ENCODE results near the gene DIP2B.

DIP2B gene

DNA sequence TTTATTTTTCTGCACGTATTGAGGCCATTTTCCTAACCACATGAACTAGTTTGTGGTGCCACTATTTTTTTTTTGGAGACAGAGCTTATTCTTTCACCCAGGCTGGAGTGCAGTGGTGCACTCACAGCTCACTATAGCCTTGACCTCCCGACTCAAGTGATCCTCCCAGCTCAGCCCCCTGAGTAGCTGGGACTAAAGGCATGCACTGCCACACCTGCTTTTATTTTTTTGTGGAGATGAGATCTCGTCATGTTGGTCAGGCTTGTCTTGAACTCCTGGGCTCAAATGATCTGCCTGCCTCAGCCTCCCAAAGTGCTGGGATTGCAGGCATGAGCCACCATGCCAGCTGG is 60.1 kb downstream of the DIP2B start:
- no peak overlapping the region for H3K4me3 ChIP-seq (ENCODE audit: control insufficient read depth, low read depth, low read length)
- no peak for DNase-seq (ENCODE audit: low read depth)
- TF ChIP-seq, protein P1, sequence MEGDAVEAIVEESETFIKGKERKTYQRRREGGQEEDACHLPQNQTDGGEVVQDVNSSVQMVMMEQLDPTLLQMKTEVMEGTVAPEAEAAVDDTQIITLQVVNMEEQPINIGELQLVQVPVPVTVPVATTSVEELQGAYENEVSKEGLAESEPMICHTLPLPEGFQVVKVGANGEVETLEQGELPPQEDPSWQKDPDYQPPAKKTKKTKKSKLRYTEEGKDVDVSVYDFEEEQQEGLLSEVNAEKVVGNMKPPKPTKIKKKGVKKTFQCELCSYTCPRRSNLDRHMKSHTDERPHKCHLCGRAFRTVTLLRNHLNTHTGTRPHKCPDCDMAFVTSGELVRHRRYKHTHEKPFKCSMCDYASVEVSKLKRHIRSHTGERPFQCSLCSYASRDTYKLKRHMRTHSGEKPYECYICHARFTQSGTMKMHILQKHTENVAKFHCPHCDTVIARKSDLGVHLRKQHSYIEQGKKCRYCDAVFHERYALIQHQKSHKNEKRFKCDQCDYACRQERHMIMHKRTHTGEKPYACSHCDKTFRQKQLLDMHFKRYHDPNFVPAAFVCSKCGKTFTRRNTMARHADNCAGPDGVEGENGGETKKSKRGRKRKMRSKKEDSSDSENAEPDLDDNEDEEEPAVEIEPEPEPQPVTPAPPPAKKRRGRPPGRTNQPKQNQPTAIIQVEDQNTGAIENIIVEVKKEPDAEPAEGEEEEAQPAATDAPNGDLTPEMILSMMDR (IDR thresholded peaks at IDR 0.05; ENCODE audit: control insufficient read depth, insufficient read depth, low read depth, low read length, missing control alignments): no peak

DNA sequence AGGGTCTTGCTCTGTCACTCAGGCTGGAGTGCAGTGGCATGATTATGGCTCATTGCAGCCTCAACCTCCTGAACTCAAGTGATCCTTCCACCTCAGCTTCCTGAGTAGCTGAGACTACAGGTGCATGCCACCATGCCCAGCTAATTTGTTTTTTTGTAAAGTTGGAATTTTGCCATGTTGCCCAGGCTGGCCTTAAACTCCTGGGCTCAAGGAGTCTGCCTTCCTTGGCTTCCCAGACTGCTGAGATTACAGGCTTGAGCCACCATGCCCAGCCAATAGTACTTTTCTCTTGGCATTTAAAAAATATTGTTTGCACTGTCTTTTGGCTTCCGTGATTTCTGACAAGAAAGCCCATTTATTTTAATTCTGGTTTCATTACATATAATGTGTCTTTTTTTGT is 61.3 kb downstream of the DIP2B start:
- DNase-seq (ENCODE audit: low read depth): no peak
- TF ChIP-seq, protein P1 (IDR thresholded peaks at IDR 0.05; ENCODE audit: control insufficient read depth, insufficient read depth, low read depth, low read length, missing control alignments): no peak
- H3K4me3 ChIP-seq (ENCODE audit: control insufficient read depth, low read depth, low read length): no peak overlapping the region

DNA sequence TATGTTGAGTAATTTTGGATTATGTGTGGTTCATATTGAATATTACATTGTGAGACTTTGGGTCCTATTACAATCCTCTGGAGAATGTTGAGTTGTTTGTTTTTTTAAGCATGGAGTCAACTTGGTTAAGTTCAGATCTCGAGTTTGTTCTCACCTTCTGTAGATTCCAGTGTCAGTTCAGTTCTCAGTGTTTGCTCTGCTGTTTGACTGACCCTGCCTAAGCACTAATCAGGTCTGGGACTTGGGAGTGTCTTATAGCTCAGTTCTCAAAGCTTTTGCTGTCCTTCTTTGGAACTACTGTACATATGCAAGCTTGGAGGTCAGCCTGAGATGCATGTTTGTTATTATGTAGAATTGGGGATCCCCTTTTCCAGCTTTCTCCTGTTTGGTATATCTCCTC is 63.1 kb downstream of the DIP2B start:
- H3K4me3 ChIP-seq (ENCODE audit: control insufficient read depth, low read depth, low read length): no peak overlapping the region
- no peak for DNase-seq (ENCODE audit: low read depth)
- TF ChIP-seq, protein P1 (IDR thresholded peaks at IDR 0.05; ENCODE audit: control insufficient read depth, insufficient read depth, low read depth, low read length, missing control alignments): no peak

DNA sequence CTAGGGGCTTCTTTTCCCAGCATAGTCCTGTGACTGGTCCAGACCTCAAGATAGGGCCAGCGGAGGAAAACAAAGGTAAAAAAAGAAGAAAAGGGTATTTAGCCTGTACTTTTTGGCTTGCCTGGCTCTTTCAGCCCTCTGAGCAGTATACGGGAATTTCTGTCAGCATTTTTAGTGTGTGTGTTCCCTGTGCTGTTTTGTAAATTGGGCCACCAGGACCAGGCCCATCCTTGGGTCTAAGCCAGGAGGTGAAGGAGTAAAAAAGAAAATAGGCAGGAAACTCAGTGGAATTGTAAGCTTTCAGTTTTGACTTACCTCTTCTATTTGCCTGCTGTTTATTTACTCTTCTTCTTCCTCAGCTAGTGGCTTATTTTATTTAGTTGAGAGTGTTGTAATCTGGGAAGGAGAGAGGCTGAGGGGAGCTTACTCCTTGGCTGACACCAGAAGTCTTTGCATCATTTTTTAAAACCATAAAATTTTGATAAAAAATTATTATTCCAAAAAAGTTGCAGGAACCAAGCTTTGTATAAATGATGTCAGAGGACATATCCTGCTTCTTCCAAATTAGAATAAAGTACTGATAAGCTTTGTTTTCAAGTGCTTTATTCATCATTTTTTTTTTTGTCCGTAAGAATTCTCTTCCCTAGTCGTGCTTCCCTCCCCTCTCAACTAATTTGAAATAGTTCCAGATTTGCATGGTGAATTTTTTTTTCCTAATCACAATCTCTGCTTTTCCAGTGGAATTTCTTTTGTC is 63.7 kb downstream of the DIP2B start:
- H3K4me3 ChIP-seq (ENCODE audit: control insufficient read depth, low read depth, low read length): no peak overlapping the region
- DNase-seq (ENCODE audit: low read depth): no peak
- TF ChIP-seq, protein P1 (IDR thresholded peaks at IDR 0.05; ENCODE audit: control insufficient read depth, insufficient read depth, low read depth, low read length, missing control alignments): no peak

DNA sequence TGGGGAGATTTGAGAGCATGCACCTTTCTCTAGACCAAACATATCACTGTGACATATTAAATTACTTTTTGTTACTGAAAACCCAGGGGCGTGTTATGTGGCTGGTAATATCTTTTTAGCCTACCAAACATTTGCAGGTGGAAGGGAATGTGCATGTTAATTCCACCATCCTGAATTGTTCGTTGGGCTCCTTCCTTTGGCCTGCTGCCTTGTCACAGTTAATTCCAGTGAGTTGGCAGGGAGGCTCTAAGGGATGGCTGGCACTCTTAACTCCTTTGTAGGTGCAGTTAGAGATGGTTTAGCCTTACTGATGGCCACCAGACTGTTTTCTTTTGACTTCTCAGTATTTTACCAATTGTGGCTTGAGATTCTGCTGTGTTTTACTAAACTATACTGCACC is 64.5 kb downstream of the DIP2B start:
- TF ChIP-seq, protein P1 (IDR thresholded peaks at IDR 0.05; ENCODE audit: control insufficient read depth, insufficient read depth, low read depth, low read length, missing control alignments): no peak
- H3K4me3 ChIP-seq (ENCODE audit: control insufficient read depth, low read depth, low read length): no peak overlapping the region
- DNase-seq (ENCODE audit: low read depth): no peak

DNA sequence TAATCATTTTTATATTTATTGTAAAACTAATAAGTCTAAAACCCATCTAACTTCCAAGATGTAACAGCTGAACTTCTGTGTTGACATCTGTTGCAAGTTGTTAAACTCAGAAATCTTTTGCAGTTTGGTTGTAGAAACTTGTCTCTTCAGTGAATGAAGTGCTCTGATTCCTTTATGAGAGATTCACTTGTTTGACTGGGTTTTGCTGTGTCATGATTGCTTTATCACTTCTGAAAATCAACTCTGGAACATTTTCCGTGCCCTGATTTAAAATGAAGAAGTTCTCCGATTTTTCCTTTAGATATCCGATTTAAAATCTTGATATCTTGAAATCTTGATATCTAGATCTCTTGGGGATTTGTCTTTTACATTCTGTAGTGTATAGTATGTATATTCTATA is 65.1 kb downstream of the DIP2B start:
- TF ChIP-seq, protein P1 (IDR thresholded peaks at IDR 0.05; ENCODE audit: control insufficient read depth, insufficient read depth, low read depth, low read length, missing control alignments): no peak
- no peak overlapping the region for H3K4me3 ChIP-seq (ENCODE audit: control insufficient read depth, low read depth, low read length)
- DNase-seq (ENCODE audit: low read depth): no peak

Data from AG09309 (cell line).